GM12878 (cell line): ENCODE data around the gene MAGI2. TPM values are rescaled to one million over a fixed set of nuclear protein-coding genes. Genes with fewer than 3 reads are reported as not detected.

Experiments used
- ATAC-seq: fragments of 200-7000 bp; cut with Tn5 transposase; 3 replicates; pipeline ENCODE4 v1.9.1; 2020; ENCODE audit warnings: mild to moderate bottlenecking, moderate library complexity
- BruUV-seq: library from RNA; stranded (reverse); fragments of 400-500 nt; replicated peaks from 2 replicates; lab custom pipeline; 2021; lab: Mats Ljungman, UMichigan
- CTCF ChIA-PET: fragments of 300-600 bp; sonication (Branson Sonifier 250); formaldehyde crosslinking; extraction: SDS; loops from one replicate; lab custom pipeline; 2021; ENCODE audit warnings: inconsistent platforms; lab: Yijun Ruan, JAX
- POLR2A ChIA-PET: fragments of 350-600 bp; formaldehyde crosslinking; extraction: SDS; loops from one replicate; lab custom pipeline; 2021; ENCODE audit warnings: inconsistent platforms; lab: Charles Lee
- RAD21 ChIA-PET: fragments of 300-600 bp; sonication (Branson Sonifier 250); formaldehyde crosslinking; loops from one replicate; lab custom pipeline; 2023; ENCODE audit warnings: antibody characterized with exemption; ENCODE audit not compliant: unreplicated experiment; lab: Charles Lee
- SMC1A ChIA-PET: fragments of 300-600 bp; sonication (Branson Sonifier 250); formaldehyde crosslinking; loops from one replicate; lab custom pipeline; 2023; ENCODE audit not compliant: unreplicated experiment, uncharacterized antibody; lab: Charles Lee
- DNase-seq: peaks from one replicate; pipeline ENCODE4 v3.0.0-alpha.2; 2011; ENCODE audit warnings: low read depth, low spot score
- FAIRE-seq: peaks from 3 replicates; lab custom pipeline; 2011; peaks lifted over from hg19 to GRCh38; lab: Jason Lieb, UNC
- H2AFZ ChIP-seq: 2 replicates; pipeline ENCODE4 v1.6.0; 2011; ENCODE audit warnings: low read depth, low read length, control low read depth; ENCODE audit not compliant: control insufficient read depth
- H3K27ac ChIP-seq: 2 replicates; pipeline ENCODE4 v1.5.1; 2011; ENCODE audit warnings: control low read depth; ENCODE audit not compliant: control insufficient read depth, insufficient read depth
- H3K27me3 ChIP-seq, 2 experiments: replicated peaks in 1 of 2; 2 replicates each; pipeline versions ENCODE4 v1.6.0 to v1.6.1; 2011; ENCODE audit warnings: low read length in 1 of 2; ENCODE audit not compliant: control insufficient read depth in 2 of 2, insufficient read depth in 2 of 2
- H3K36me3 ChIP-seq, 2 experiments: 2 replicates each; pipeline ENCODE4 v1.5.1; 2011; ENCODE audit warnings: low read length in 1 of 2; ENCODE audit not compliant: control insufficient read depth in 2 of 2, insufficient read depth in 2 of 2
- H3K4me1 ChIP-seq: 2 replicates; pipeline ENCODE4 v1.6.1; 2011; ENCODE audit warnings: mild to moderate bottlenecking, low read length, moderate library complexity, mixed read lengths; ENCODE audit not compliant: control insufficient read depth, insufficient read depth
- H3K4me2 ChIP-seq: 2 replicates; pipeline ENCODE4 v1.6.0; 2011; ENCODE audit warnings: control low read depth; ENCODE audit not compliant: control insufficient read depth, insufficient read depth
- H3K4me3 ChIP-seq: fragments of 200-600 bp; sonication (generic); 2 replicates; pipeline ENCODE4 v1.5.1; 2016
- H3K79me2 ChIP-seq: 2 replicates; pipeline ENCODE4 v1.6.0; 2011; ENCODE audit warnings: low read length; ENCODE audit not compliant: control insufficient read depth, insufficient read depth
- H3K9ac ChIP-seq: 2 replicates; pipeline ENCODE4 v1.8.0; 2011; ENCODE audit warnings: low read length, control low read depth, mixed read lengths; ENCODE audit not compliant: control insufficient read depth, insufficient read depth
- H3K9me3 ChIP-seq: replicated peaks from 3 replicates; pipeline ENCODE4 v1.5.1; 2011; ENCODE audit warnings: mild to moderate bottlenecking, low read length; ENCODE audit not compliant: control insufficient read depth, insufficient read depth
- H4K20me1 ChIP-seq: 2 replicates; pipeline ENCODE4 v1.6.0; 2011; ENCODE audit not compliant: control insufficient read depth, insufficient read depth
- ATF7 ChIP-seq: fragments of 450-650 bp; IDR thresholded peaks from 2 replicates; pipeline ENCODE4 v1.6.1; 2016; ENCODE audit warnings: low read depth, mild to moderate bottlenecking
- HCFC1 ChIP-seq: fragments of 150-350 bp; IDR thresholded peaks from 2 replicates; pipeline ENCODE4 v1.6.1; 2014; ENCODE audit warnings: low read length
- IKZF2 ChIP-seq, 2 experiments: fragments of 450-650 bp; IDR thresholded peaks; 2 replicates each; pipeline ENCODE4 v1.6.1; 2017; ENCODE audit warnings: mild to moderate bottlenecking in 2 of 2, moderate library complexity in 2 of 2
- KDM1A ChIP-seq: fragments of 200-600 bp; sonication (generic); IDR thresholded peaks from 2 replicates; pipeline ENCODE4 v1.6.1; 2016; ENCODE audit warnings: borderline replicate concordance
- MEF2A ChIP-seq: IDR thresholded peaks from 2 replicates; pipeline ENCODE4 v1.6.1; 2011; ENCODE audit warnings: low read depth, mild to moderate bottlenecking, low read length, moderate library complexity; ENCODE audit not compliant: insufficient read depth
- SIX5 ChIP-seq: IDR thresholded peaks from 2 replicates; pipeline ENCODE4 v1.6.1; 2011; ENCODE audit warnings: mild to moderate bottlenecking, low read depth, low read length, moderate library complexity; ENCODE audit not compliant: severe bottlenecking
- ZNF274 ChIP-seq: IDR thresholded peaks from one replicate; pipeline ENCODE4 v1.8.0; 2011; ENCODE audit not compliant: insufficient read length, insufficient read depth
- ZNF622 ChIP-seq: fragments of 450-650 bp; IDR thresholded peaks from 2 replicates; pipeline ENCODE4 v1.6.1; 2017; ENCODE audit warnings: mild to moderate bottlenecking, inconsistent platforms
- WGBS: methylation state at CpG from one replicate; pipeline ENCODE4 v1.1.6; 2016; ENCODE audit warnings: low lambda C conversion rate; ENCODE audit not compliant: insufficient replicate concordance, insufficient coverage; ENCODE audit errors: missing lambda C conversion rate; 5-methylcytosine and 5-hydroxymethylcytosine counted together
- in situ Hi-C: fragments of 300-500 bp; cut with MboI; formaldehyde crosslinking; loops from 9 replicates; pipeline ENCODE4 v1.14.3; 2018; ENCODE audit warnings: mixed read lengths
- intact Hi-C: fragments of 100-400 bp; cut with micrococcal nuclease; formaldehyde crosslinking; loops from one replicate; pipeline ENCODE4 v1.14.2; 2022; ENCODE audit not compliant: unreplicated experiment
- polyA plus RNA-seq, 11 experiments: library from polyadenylated mRNA; depleted of rRNA in 4 of 11; unstranded in 6 of 11; stranded (reverse) in 5 of 11; fragments of >200 nt; fragmentation: Nextera tagmentation in 4 of 11; fragmentation: Illumina TruSeq in 1 of 11; extraction: Ambion mirVana in 4 of 11; extraction: Trizol in 1 of 11; gene quantifications; 1 replicate in 1 of 11; 2 replicates in 10 of 11; pipeline versions ENCODE4 v1.2.1 to v1.2.3, GENCODE V29; 2011 to 2016; ENCODE audit warnings: inconsistent platforms in 2 of 11, missing spikeins in 2 of 11, low read depth in 1 of 11
- total RNA-seq, 4 experiments: library from RNA; depleted of rRNA in 3 of 4; stranded (reverse); fragments of >200 nt in 3 of 4; fragmentation: Illumina TruSeq in 1 of 4; extraction: Trizol in 1 of 4; gene quantifications; 2 replicates each; pipeline versions ENCODE4 v1.2.1 to v1.2.3, GENCODE V29; 2013 to 2021
- TF ChIP-seq, protein P1 (sequence below): fragments of 450-650 bp; IDR thresholded peaks from 2 replicates; pipeline ENCODE4 v1.6.1; 2017; ENCODE audit warnings: mild to moderate bottlenecking, low read depth, inconsistent platforms; ENCODE audit not compliant: poor library complexity, severe bottlenecking

Gene MAGI2
- total and polyA plus RNA-seq, 10 of the 15 experiments (the other 5 are each of a cell fraction or from before 2014, with no cell fraction given) = 0.01 to 0.31 (median 0.05) TPM; not detected in 2

- TF ChIP-seq, protein P1, sequence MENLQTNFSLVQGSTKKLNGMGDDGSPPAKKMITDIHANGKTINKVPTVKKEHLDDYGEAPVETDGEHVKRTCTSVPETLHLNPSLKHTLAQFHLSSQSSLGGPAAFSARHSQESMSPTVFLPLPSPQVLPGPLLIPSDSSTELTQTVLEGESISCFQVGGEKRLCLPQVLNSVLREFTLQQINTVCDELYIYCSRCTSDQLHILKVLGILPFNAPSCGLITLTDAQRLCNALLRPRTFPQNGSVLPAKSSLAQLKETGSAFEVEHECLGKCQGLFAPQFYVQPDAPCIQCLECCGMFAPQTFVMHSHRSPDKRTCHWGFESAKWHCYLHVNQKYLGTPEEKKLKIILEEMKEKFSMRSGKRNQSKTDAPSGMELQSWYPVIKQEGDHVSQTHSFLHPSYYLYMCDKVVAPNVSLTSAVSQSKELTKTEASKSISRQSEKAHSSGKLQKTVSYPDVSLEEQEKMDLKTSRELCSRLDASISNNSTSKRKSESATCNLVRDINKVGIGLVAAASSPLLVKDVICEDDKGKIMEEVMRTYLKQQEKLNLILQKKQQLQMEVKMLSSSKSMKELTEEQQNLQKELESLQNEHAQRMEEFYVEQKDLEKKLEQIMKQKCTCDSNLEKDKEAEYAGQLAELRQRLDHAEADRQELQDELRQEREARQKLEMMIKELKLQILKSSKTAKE = no peak
- TF ChIP-seq MEF2A = no peak
- no peak for TF ChIP-seq SIX5
- TF ChIP-seq, all 136 proteins: peak for 0
Measured at GRCh38 chr7:78788464-78788863, 665.0 kb downstream of the MAGI2 start (continued).

GRCh38 chr7:78787854-78788253, 665.6 kb downstream of the MAGI2 start:
- in situ Hi-C loops (no loop called here), intact Hi-C loops (no loop called here)
- POLR2A ChIA-PET = no interaction called here
- RAD21 ChIA-PET = no interaction called here
- Histone ChIP-seq H3K27me3 (no peaks in the 10 kb centered on the region), H3K27ac (no peak overlapping the region), H4K20me1 (no peaks in the 10 kb centered on the region), H3K9me3 (no peaks in the 10 kb centered on the region), H3K4me1 (no peaks in the 10 kb centered on the region), H2AFZ (no peak overlapping the region), H3K9ac (no peak overlapping the region), H3K4me2 (no peak overlapping the region), H3K36me3 (no peaks in the 10 kb centered on the region), H3K4me3 (no peak overlapping the region), H3K79me2 (no peaks in the 10 kb centered on the region)
- SMC1A ChIA-PET = interaction anchor here (1.0 kb wide), 1 partner anchor 12 kb away, joined by 3 read pairs; no protein-coding TSS in a partner anchor
- ATAC-seq = no peak
- CTCF ChIA-PET = no interaction called here
- 41% methylated on average over 1 of the region's 1 CpG for WGBS
- TF ChIP-seq ZNF622 (no peak), KDM1A (no peak), IKZF2 (IDR thresholded peaks at IDR 0.05) (no peak), ZNF274 (no peak), ATF7 (no peak), HCFC1 (no peak)
- no peak for FAIRE-seq
- no peak for DNase-seq
- BruUV-seq = no TSS peak
